SK-N-SH (cell line): ENCODE data around the gene COG4. TPM values are rescaled to one million over a fixed set of nuclear protein-coding genes. Genes with fewer than 3 reads are reported as not detected.

Experiments used
- CTCF ChIA-PET: fragments of 300-600, 350-600 bp; formaldehyde crosslinking; extraction: SDS; loops from one replicate; lab custom pipeline; 2021; lab: Yijun Ruan, JAX
- POLR2A ChIA-PET: fragments of 350-600 bp; sonication (Branson Sonifier 250); formaldehyde crosslinking; extraction: SDS; loops from one replicate; lab custom pipeline; 2020; ENCODE audit warnings: antibody characterized with exemption, inconsistent platforms; lab: Yijun Ruan, JAX
- DNase-seq: peaks from one replicate; pipeline ENCODE4 v3.0.0; 2012
- H2AFZ ChIP-seq: fragments of 200-600 bp; sonication (generic); 2 replicates; pipeline ENCODE4 v1.8.1; 2016; ENCODE audit warnings: antibody characterized with exemption, mild to moderate bottlenecking, low read depth
- H3F3A ChIP-seq: fragments of 200-600 bp; sonication (generic); replicated peaks from 2 replicates; pipeline ENCODE3; 2016; ENCODE audit warnings: antibody characterized with exemption, mild to moderate bottlenecking; ENCODE audit not compliant: insufficient read depth
- H3K27ac ChIP-seq, 2 experiments: fragments of 200-500 bp in 1 of 2; fragments of 200-600 bp in 1 of 2; sonication (Bioruptor generic) in 1 of 2; sonication (generic), shearing (Covaris generic) in 1 of 2; 2 replicates each; pipeline versions ENCODE4 v1.5.1 to v1.6.1; 2014 to 2016; ENCODE audit warnings: low read depth in 2 of 2, inconsistent platforms in 1 of 2, low read length in 1 of 2, mild to moderate bottlenecking in 1 of 2, mixed read lengths in 1 of 2
- H3K27me3 ChIP-seq: fragments of 200-600 bp; sonication (generic), shearing (Covaris generic); 2 replicates; pipeline ENCODE4 v1.6.1; 2016; ENCODE audit warnings: mixed run types; ENCODE audit not compliant: insufficient read depth
- H3K36me3 ChIP-seq, 2 experiments: fragments of 200-500 bp in 1 of 2; fragments of 200-600 bp in 1 of 2; sonication (Bioruptor generic) in 1 of 2; sonication (generic) in 1 of 2; replicated peaks in 1 of 2; 2 replicates each; pipeline versions ENCODE3 to v1.5.1; 2014 to 2016; ENCODE audit warnings: low read length in 1 of 2, mild to moderate bottlenecking in 1 of 2; ENCODE audit not compliant: insufficient read depth in 2 of 2, control insufficient read depth in 1 of 2
- H3K4me1 ChIP-seq, 2 experiments: fragments of 200-500 bp in 1 of 2; fragments of 200-600 bp in 1 of 2; sonication (Bioruptor generic) in 1 of 2; sonication (generic), shearing (Covaris generic) in 1 of 2; 2 replicates each; pipeline versions ENCODE4 v1.5.1 to v1.6.1; 2014 to 2016; ENCODE audit warnings: low read depth in 1 of 2, low read length in 1 of 2, mixed run types in 1 of 2; ENCODE audit not compliant: insufficient read depth in 2 of 2, control insufficient read depth in 1 of 2
- H3K4me2 ChIP-seq: fragments of 200-600 bp; sonication (generic), shearing (Covaris generic); 2 replicates; pipeline ENCODE4 v1.6.1; 2017; ENCODE audit warnings: mixed run types
- H3K4me3 ChIP-seq, 2 experiments: fragments of 200-500 bp in 1 of 2; fragments of 200-600 bp in 1 of 2; sonication (Bioruptor generic) in 1 of 2; sonication (generic), shearing (Covaris generic) in 1 of 2; 2 replicates each; pipeline versions ENCODE4 v1.5.1 to v1.8.1; 2014 to 2016; ENCODE audit warnings: low read depth in 2 of 2, inconsistent platforms in 1 of 2, low read length in 1 of 2, mild to moderate bottlenecking in 1 of 2, mixed read lengths in 1 of 2, moderate library complexity in 1 of 2
- H3K79me2 ChIP-seq: fragments of 200-600 bp; sonication (generic); 2 replicates; pipeline ENCODE4 v1.8.1; 2017; ENCODE audit warnings: mild to moderate bottlenecking; ENCODE audit not compliant: insufficient read depth
- H3K9ac ChIP-seq: fragments of 200-600 bp; sonication (generic); 2 replicates; pipeline ENCODE4 v1.6.1; 2017; ENCODE audit warnings: mixed run types
- H3K9me2 ChIP-seq: fragments of 200-600 bp; sonication (generic); 2 replicates; pipeline ENCODE4 v1.6.1; 2017; ENCODE audit warnings: mixed run types
- H3K9me3 ChIP-seq: fragments of 200-600 bp; sonication (generic); 2 replicates; pipeline ENCODE4 v1.6.1; 2017; ENCODE audit warnings: mixed run types, mild to moderate bottlenecking, moderate library complexity
- H4K20me1 ChIP-seq: fragments of 200-600 bp; sonication (generic); 2 replicates; pipeline ENCODE4 v1.6.1; 2017; ENCODE audit warnings: mild to moderate bottlenecking, mixed run types; ENCODE audit not compliant: insufficient read depth
- CHD2 ChIP-seq: fragments of 150-350 bp; IDR thresholded peaks from 2 replicates; pipeline ENCODE4 v1.6.1; 2018; ENCODE audit warnings: low read length; ENCODE audit not compliant: partially characterized antibody
- CTCF ChIP-seq: fragments of 200-600 bp; sonication (generic); IDR thresholded peaks from 2 replicates; pipeline ENCODE4 v1.6.1; 2017; ENCODE audit warnings: antibody characterized with exemption, mild to moderate bottlenecking, moderate library complexity
- ELF1 ChIP-seq: IDR thresholded peaks from 2 replicates; pipeline ENCODE4 v1.4.0; 2012
- EZH2phosphoT487 ChIP-seq: fragments of 200-600 bp; sonication (generic); IDR thresholded peaks from 2 replicates; pipeline ENCODE4 v1.6.1; 2017; ENCODE audit warnings: low read depth, mixed run types, mild to moderate bottlenecking, antibody characterized with exemption, moderate library complexity, borderline replicate concordance
- FOXM1 ChIP-seq: IDR thresholded peaks from 2 replicates; pipeline ENCODE4 v1.4.0; 2012; ENCODE audit warnings: low read depth, mild to moderate bottlenecking
- GABPA ChIP-seq: IDR thresholded peaks from 2 replicates; pipeline ENCODE4 v1.4.0; 2012; ENCODE audit warnings: low read depth, mild to moderate bottlenecking
- GATA2 ChIP-seq: sonication (generic); formaldehyde crosslinking; IDR thresholded peaks from 2 replicates; pipeline ENCODE4 v1.5.0; 2020; ENCODE audit warnings: mild to moderate bottlenecking, missing genetic modification reagents
- IRF3 ChIP-seq: fragments of 150-350 bp; IDR thresholded peaks from 2 replicates; pipeline ENCODE4 v1.6.1; 2016; ENCODE audit warnings: mild to moderate bottlenecking, low read depth, low read length
- JUND ChIP-seq: IDR thresholded peaks from 2 replicates; pipeline ENCODE4 v1.4.0; 2012
- MAX ChIP-seq: IDR thresholded peaks from 2 replicates; pipeline ENCODE4 v1.4.0; 2012; ENCODE audit warnings: low read depth
- NFIC ChIP-seq: IDR thresholded peaks from 2 replicates; pipeline ENCODE4 v1.4.0; 2012; ENCODE audit warnings: borderline replicate concordance
- NRF1 ChIP-seq: IDR thresholded peaks from 2 replicates; pipeline ENCODE4 v1.6.1; 2012; ENCODE audit warnings: low read depth, mild to moderate bottlenecking, low read length
- REST ChIP-seq: IDR thresholded peaks from 2 replicates; pipeline ENCODE4 v1.6.1; 2012; ENCODE audit warnings: mild to moderate bottlenecking, low read depth, low read length, moderate library complexity
- RFX5 ChIP-seq: IDR thresholded peaks from 2 replicates; pipeline ENCODE4 v1.6.1; 2012; ENCODE audit warnings: mild to moderate bottlenecking, improper control_type of control experiment, low read length
- RXRA ChIP-seq: IDR thresholded peaks from 2 replicates; pipeline ENCODE4 v1.4.0; 2012; ENCODE audit warnings: low read depth, mild to moderate bottlenecking, borderline replicate concordance
- SIN3A ChIP-seq: IDR thresholded peaks from 2 replicates; pipeline ENCODE4 v1.6.1; 2012; ENCODE audit warnings: low read depth, mild to moderate bottlenecking, low read length, moderate library complexity, borderline replicate concordance
- YY1 ChIP-seq: IDR thresholded peaks from 2 replicates; pipeline ENCODE4 v1.4.0; 2012; ENCODE audit warnings: low read depth, mild to moderate bottlenecking
- whole genome bisulfite sequencing: methylation state at CpG from one replicate; pipeline ENCODE4 v1.1.6; 2017; ENCODE audit warnings: low lambda C conversion rate; 5-methylcytosine and 5-hydroxymethylcytosine counted together
- polyA plus RNA-seq, 3 experiments: library from polyadenylated mRNA; depleted of rRNA; stranded (reverse); fragments of >200 nt; gene quantifications; 2 replicates each; pipeline ENCODE4 v1.2.3, GENCODE V29; 2012

COG4 gene
- polyA plus RNA-seq, 1 of the 3 experiments (the other 2 are of a cell fraction) = 54.4 TPM

GRCh38 chr16:70495425-70496182 lies 27.8 kb downstream of the COG4 start:
- 91% methylated on average over 6 of the region's 9 CpGs for WGBS
- Histone ChIP-seq H3K79me2 (no peaks in the 10 kb centered on the region), H3F3A (no peaks in the 10 kb centered on the region), H2AFZ (no peak overlapping the region), H3K9me3 (no peaks in the 10 kb centered on the region), H3K9ac (no peak overlapping the region), H3K27me3 (no peaks in the 10 kb centered on the region), H3K27ac (no peak overlapping the region), H3K36me3 (peaks cover 24 to 54% of the 10 kb centered on the region in 2 experiments), H3K9me2 (no peaks in the 10 kb centered on the region), H4K20me1 (no peaks in the 10 kb centered on the region), H3K4me3 (no peak overlapping the region), H3K4me1 (no peaks in the 10 kb centered on the region), H3K4me2 (no peak overlapping the region)
- no peak for DNase-seq
- ChIA-PET CTCF (no interaction called here), POLR2A (no interaction called here)
- TF ChIP-seq CTCF (no peak), SIN3A (no peak), EZH2phosphoT487 (no peak), JUND (no peak), GABPA (no peak), RFX5 (no peak), FOXM1 (no peak), IRF3 (no peak), CHD2 (no peak), MAX (no peak), YY1 (no peak)

- no peak overlapping the region for H2AFZ ChIP-seq
- H3K9me3 ChIP-seq = no peaks in the 10 kb centered on the region
- H3K36me3 ChIP-seq = peaks cover 23 to 58% of the 10 kb centered on the region in 2 experiments
- no peak overlapping the region for H3K4me2 ChIP-seq
- ChIA-PET CTCF (interaction anchor here (1.0 kb wide), 1 partner anchor 11 kb away, joined by 3 read pairs; no protein-coding TSS in a partner anchor), POLR2A (no interaction called here)
- TF ChIP-seq NRF1 (no peak), NFIC (no peak), ELF1 (no peak), JUND (no peak), RXRA (no peak), GATA2 (CRISPR knock-in tag) (no peak), REST (no peak), YY1 (no peak), SIN3A (no peak)
- 83% methylated on average over 2 of the region's 2 CpGs for WGBS
- DNase-seq = no peak
- H3K4me3 ChIP-seq = no peak overlapping the region
- no peaks in the 10 kb centered on the region for H3K79me2 ChIP-seq
- no peak overlapping the region for H3K9ac ChIP-seq
- H3K4me1 ChIP-seq = no peaks in the 10 kb centered on the region
- no peaks in the 10 kb centered on the region for H3K9me2 ChIP-seq
- no peaks in the 10 kb centered on the region for H4K20me1 ChIP-seq
- H3F3A ChIP-seq = no peaks in the 10 kb centered on the region
- no peak overlapping the region for H3K27ac ChIP-seq
- no peaks in the 10 kb centered on the region for H3K27me3 ChIP-seq
Measured at GRCh38 chr16:70494777-70495176, 28.6 kb downstream of the COG4 start.
